ENCODE measurements around the gene LENG8.
"Not testable (repeated sequence)": the region's sequence is repeated elsewhere in the genome, so short reads cannot be mapped to it uniquely, and the experiment has no call there.

LENG8 gene

GRCh38 chr19:54506079-54506478 is 57.1 kb downstream of the LENG8 start:
- H3K4me3 ChIP-seq (ENCODE audit: low read depth, low read length): no peak overlapping the region
- no peaks in the 10 kb centered on the region for H3K36me3 ChIP-seq (ENCODE audit: control insufficient read depth, insufficient read depth, low read length)
- H3K9me3 ChIP-seq (ENCODE audit: control insufficient read depth, low read length): no peaks in the 10 kb centered on the region
- H3K4me2 ChIP-seq (ENCODE audit: low read length): no peak overlapping the region
- H3K9ac ChIP-seq: no peak overlapping the region
- H3K27me3 ChIP-seq (ENCODE audit: control insufficient read depth, insufficient read depth, low read length): no peaks in the 10 kb centered on the region
- TF ChIP-seq CTCF (IDR thresholded peaks at IDR 0.05): no peak
- H3K27ac ChIP-seq: no peak overlapping the region
- H3K79me2 ChIP-seq: no peaks in the 10 kb centered on the region
- no peak overlapping the region for H2AFZ ChIP-seq
- no peaks in the 10 kb centered on the region for H3K4me1 ChIP-seq

GRCh38 chr19:54507038-54507717 is 58.2 kb downstream of the LENG8 start:
- not testable (repeated sequence) for H3K27me3 ChIP-seq (ENCODE audit: control insufficient read depth, insufficient read depth, low read length); H3K27ac ChIP-seq; H3K9me3 ChIP-seq (ENCODE audit: control insufficient read depth, low read length); H3K4me2 ChIP-seq (ENCODE audit: low read length); H3K4me3 ChIP-seq (ENCODE audit: low read depth, low read length); H3K4me1 ChIP-seq; H2AFZ ChIP-seq; H3K79me2 ChIP-seq; H3K36me3 ChIP-seq (ENCODE audit: control insufficient read depth, insufficient read depth, low read length); H3K9ac ChIP-seq

- Histone ChIP-seq H3K36me3 (ENCODE audit: control insufficient read depth, insufficient read depth, low read length) (no peaks in the 10 kb centered on the region), H3K4me1 (no peaks in the 10 kb centered on the region), H3K79me2 (no peaks in the 10 kb centered on the region), H3K4me3 (ENCODE audit: low read depth, low read length) (no peak overlapping the region), H3K27me3 (ENCODE audit: control insufficient read depth, insufficient read depth, low read length) (no peaks in the 10 kb centered on the region), H3K27ac (no peak overlapping the region), H3K9ac (no peak overlapping the region), H3K4me2 (ENCODE audit: low read length) (no peak overlapping the region), H2AFZ (no peak overlapping the region), H3K9me3 (ENCODE audit: control insufficient read depth, low read length) (no peaks in the 10 kb centered on the region)
- TF ChIP-seq CTCF (IDR thresholded peaks at IDR 0.05): no peak
Measured at GRCh38 chr19:54507824-54508223, 58.8 kb downstream of the LENG8 start.

- not testable (repeated sequence) for H3K79me2 ChIP-seq; H3K4me2 ChIP-seq (ENCODE audit: low read length); H3K4me3 ChIP-seq (ENCODE audit: low read depth, low read length); H2AFZ ChIP-seq; H3K9ac ChIP-seq; H3K9me3 ChIP-seq (ENCODE audit: control insufficient read depth, low read length); H3K4me1 ChIP-seq; H3K27ac ChIP-seq; H3K27me3 ChIP-seq (ENCODE audit: control insufficient read depth, insufficient read depth, low read length); H3K36me3 ChIP-seq (ENCODE audit: control insufficient read depth, insufficient read depth, low read length)
Measured at GRCh38 chr19:54508487-54508886, 59.5 kb downstream of the LENG8 start.

GRCh38 chr19:54509200-54509940 is 60.4 kb downstream of the LENG8 start:
- H3K79me2 ChIP-seq; H3K4me2 ChIP-seq (ENCODE audit: low read length); H3K4me1 ChIP-seq; H3K27me3 ChIP-seq (ENCODE audit: control insufficient read depth, insufficient read depth, low read length); H2AFZ ChIP-seq; H3K36me3 ChIP-seq (ENCODE audit: control insufficient read depth, insufficient read depth, low read length); H3K9ac ChIP-seq; H3K4me3 ChIP-seq (ENCODE audit: low read depth, low read length); H3K27ac ChIP-seq; H3K9me3 ChIP-seq (ENCODE audit: control insufficient read depth, low read length): not testable (repeated sequence)

Measured in parathyroid adenoma (tissue), 2 donors.